Astrocyte of the spinal cord (primary cell): ENCODE results near the gene MED13L.

ENCODE experiments used
- DNase-seq: peaks from one replicate; pipeline ENCODE4 v3.0.0; 2011; ENCODE audit warnings: low read depth, low spot score
- H3K4me3 ChIP-seq: 2 replicates; pipeline ENCODE4 v1.5.1; 2011; ENCODE audit warnings: low read depth, mild to moderate bottlenecking, low read length, moderate library complexity
- CTCF ChIP-seq: IDR thresholded peaks from 2 replicates; pipeline ENCODE4 v1.5.1; 2012; ENCODE audit warnings: low read depth, mild to moderate bottlenecking, low read length, inconsistent platforms
- in situ Hi-C: cut with HindIII; loops from 2 replicates; pipeline ENCODE4 v1.10.0; 2017; ENCODE audit warnings: low sequenced_read_pairs

Gene MED13L

DNA sequence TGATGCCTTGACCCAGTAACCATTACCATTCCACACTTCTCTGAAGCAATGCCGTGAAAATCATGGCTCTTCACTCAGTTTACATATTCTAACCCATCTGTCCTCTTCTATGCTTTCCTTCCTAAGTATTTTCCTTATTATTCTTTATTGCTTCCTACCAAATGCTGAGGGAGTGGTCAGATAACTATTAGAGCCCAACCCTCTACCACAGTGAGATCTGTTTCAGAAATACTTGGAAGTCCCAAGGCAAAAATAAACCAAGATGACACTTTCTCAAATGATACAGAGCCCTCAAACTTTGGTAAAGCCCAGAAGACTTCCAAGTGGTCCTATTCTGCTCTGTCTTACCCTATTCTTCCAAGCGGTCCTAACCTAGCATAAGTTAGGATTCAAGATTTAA lies 68.0 kb downstream of the MED13L start:
- no peak for TF ChIP-seq CTCF
- in situ Hi-C loops = no loop called here
- no peak overlapping the region for H3K4me3 ChIP-seq
- no peak for DNase-seq

DNA sequence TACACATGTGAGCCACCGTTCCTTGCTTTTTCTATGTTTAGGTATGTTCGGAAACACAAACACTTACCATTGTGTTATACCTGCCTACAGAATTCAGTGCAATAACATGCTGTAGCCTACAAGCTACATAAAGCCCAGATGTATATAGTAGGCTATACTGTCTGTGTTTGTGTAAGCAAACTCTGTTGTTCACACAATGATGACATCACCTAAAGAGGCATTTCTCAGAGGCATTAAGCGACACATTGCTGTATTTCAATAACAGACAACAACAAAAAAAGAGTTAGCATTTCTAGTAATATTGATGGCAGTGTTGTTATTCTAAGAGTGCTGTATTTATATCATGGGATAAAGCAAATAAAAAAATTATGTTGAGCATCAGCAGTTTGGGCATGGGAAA lies 70.2 kb downstream of the MED13L start:
- no peak for TF ChIP-seq CTCF
- no peak overlapping the region for H3K4me3 ChIP-seq
- in situ Hi-C loops = no loop called here
- no peak for DNase-seq

- no peak for DNase-seq
- in situ Hi-C loops = no loop called here
- TF ChIP-seq CTCF = no peak
- no peak overlapping the region for H3K4me3 ChIP-seq
Measured at GRCh38 chr12:116206828-116207227, 70.7 kb downstream of the MED13L start.

- no peak for TF ChIP-seq CTCF
- in situ Hi-C loops = no loop called here
- no peak for DNase-seq
- no peak overlapping the region for H3K4me3 ChIP-seq
Measured at GRCh38 chr12:116204785-116205184, 72.7 kb downstream of the MED13L start.

DNA sequence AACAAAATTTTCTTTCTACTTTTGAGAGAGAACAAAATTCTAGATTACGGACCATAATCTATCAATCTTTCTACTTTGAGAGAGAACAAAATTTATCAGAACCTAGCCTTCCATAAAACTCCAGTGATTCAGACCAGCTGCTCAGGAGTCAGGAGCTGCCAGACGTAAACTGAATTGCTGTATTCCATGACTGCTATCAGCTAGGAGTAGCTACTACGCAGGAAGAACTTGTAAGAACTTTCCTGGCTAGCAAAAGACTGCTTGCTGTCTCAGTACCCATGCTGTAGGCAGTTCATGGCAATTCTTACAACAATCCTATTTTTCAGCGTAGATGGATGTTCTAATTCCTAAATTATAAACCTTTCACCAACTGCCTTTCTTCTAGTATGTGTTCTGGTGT lies 73.3 kb downstream of the MED13L start:
- DNase-seq = no peak
- no peak for TF ChIP-seq CTCF
- in situ Hi-C loops = no loop called here
- no peak overlapping the region for H3K4me3 ChIP-seq

GRCh38 chr12:116202940-116203339 lies 74.6 kb downstream of the MED13L start:
- peak; percentile 33 for TF ChIP-seq CTCF

DNA sequence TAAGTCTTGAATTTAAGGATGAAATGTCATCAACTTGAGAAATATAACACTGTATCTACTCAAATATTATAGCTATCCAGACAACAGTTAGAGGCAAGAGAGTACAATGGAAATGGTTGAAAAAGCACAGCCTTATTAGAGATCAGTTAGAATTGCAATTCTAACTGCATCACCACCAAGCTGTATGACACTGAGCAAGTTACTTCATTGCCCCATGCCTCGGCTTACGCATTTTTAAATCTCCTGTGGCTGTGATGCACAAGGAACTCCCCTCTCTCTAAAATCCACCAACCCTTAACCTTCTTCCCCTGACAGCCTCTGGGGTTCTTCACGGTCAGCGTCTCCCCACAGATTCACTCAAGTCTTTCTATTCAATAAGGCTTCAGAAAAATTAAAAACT lies 75.1 kb downstream of the MED13L start:
- DNase-seq = peak; percentile 25
- H3K4me3 ChIP-seq = no peak overlapping the region
- in situ Hi-C loops = no loop called here
- TF ChIP-seq CTCF = no peak

More at GRCh38 chr12:116202940-116203339, 74.6 kb downstream of the MED13L start:
- in situ Hi-C loops = no loop called here
- DNase-seq = peak; percentile 50
- H3K4me3 ChIP-seq = no peak overlapping the region
